ENCODE measurements around the gene NCOA7. TPM values are rescaled to one million over a fixed set of nuclear protein-coding genes. Genes with fewer than 3 reads are reported as not detected.
"Not testable (repeated sequence)": the region's sequence is repeated elsewhere in the genome, so short reads cannot be mapped to it uniquely, and the experiment has no call there.

NCOA7 gene
- total and polyA plus RNA-seq, 9 of the 15 experiments (the other 6 are each of a cell fraction or from before 2014, with no cell fraction given), result 5.8 to 14.6 (median 9.3) TPM

GRCh38 chr6:125776107-125776826 lies 14.5 kb upstream of the NCOA7 start:
- CTCF ChIA-PET (ENCODE audit: low intra/inter-chr PET ratio); H4K20me1 ChIP-seq (replicated peaks; ENCODE audit: control insufficient read depth, insufficient read depth, low read length); intact Hi-C loops (cut with micrococcal nuclease); ATAC-seq; H3K79me2 ChIP-seq (ENCODE audit: control insufficient read depth, insufficient read depth, low read length); H3K27ac ChIP-seq (ENCODE audit: extremely low read depth, low read depth, low read length); H3K4me2 ChIP-seq (ENCODE audit: insufficient read depth, low read length); H3K9me3 ChIP-seq (replicated peaks; ENCODE audit: control insufficient read depth, insufficient read depth, low read depth, low read length); DNase-seq (ENCODE audit: extremely low read depth in 1 of 4, low spot score in 3 of 4); H3K9me1 ChIP-seq (ENCODE audit: control insufficient read depth, insufficient read depth, low read length); in situ Hi-C loops (cut with MboI); BruUV-seq (replicated peaks); FAIRE-seq; H3K4me1 ChIP-seq (replicated peaks in 1 of 2; ENCODE audit: control insufficient read depth in 2 of 2, insufficient read depth in 2 of 2, low read length in 2 of 2); H3K9ac ChIP-seq (ENCODE audit: insufficient read depth in 1 of 2, low read depth in 2 of 2, low read length in 2 of 2); POLR2A ChIA-PET; H3K4me3 ChIP-seq; H3K36me3 ChIP-seq (ENCODE audit: control insufficient read depth, insufficient read depth, low read length); H3K27me3 ChIP-seq (ENCODE audit: control insufficient read depth in 2 of 2, insufficient read depth in 2 of 2, low read length in 2 of 2): not testable (repeated sequence)
- WGBS (ENCODE audit: insufficient coverage, low coverage, missing lambda C conversion rate), result 44% methylated on average over 14 of the region's 14 CpGs
- H2AFZ ChIP-seq (ENCODE audit: low read depth, low read length), result peak overlapping the region; percentile 44; the same call in 1 of the 2 replicates
- peak; percentile 33; the same call in 1 of the 2 replicates for TF ChIP-seq DDX20 (tag; IDR thresholded peaks at IDR 0.05; ENCODE audit: low read depth)
- TF ChIP-seq PTRF (tag; IDR thresholded peaks at IDR 0.05), result peak; percentile 34; the same call in 1 of the 2 replicates
- TF ChIP-seq SMAD4 (CRISPR knock-in tag; conservative IDR thresholded peaks at IDR 0.05), result 0 out of 2 replicates have a peak, but pooled peaks have one; percentile 25
- TF ChIP-seq, protein P1, sequence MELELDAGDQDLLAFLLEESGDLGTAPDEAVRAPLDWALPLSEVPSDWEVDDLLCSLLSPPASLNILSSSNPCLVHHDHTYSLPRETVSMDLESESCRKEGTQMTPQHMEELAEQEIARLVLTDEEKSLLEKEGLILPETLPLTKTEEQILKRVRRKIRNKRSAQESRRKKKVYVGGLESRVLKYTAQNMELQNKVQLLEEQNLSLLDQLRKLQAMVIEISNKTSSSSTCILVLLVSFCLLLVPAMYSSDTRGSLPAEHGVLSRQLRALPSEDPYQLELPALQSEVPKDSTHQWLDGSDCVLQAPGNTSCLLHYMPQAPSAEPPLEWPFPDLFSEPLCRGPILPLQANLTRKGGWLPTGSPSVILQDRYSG (tag; conservative IDR thresholded peaks at IDR 0.05; ENCODE audit: low read depth), result 0 out of 2 replicates have a peak, but pooled peaks have one; percentile 32
